HCT116 (cell line): ENCODE results near the gene INMT.

ENCODE experiments used
- CTCF ChIP-seq, 3 experiments: fragments of 200-600 bp in 1 of 3; sonication (generic) in 1 of 3; IDR thresholded peaks in 2 of 3; conservative IDR thresholded peaks in 1 of 3; 2 replicates each; pipeline ENCODE4 v1.5.1; 2012 to 2017; ENCODE audit warnings: low read depth in 2 of 3, low read length in 2 of 3, antibody characterized with exemption in 1 of 3, borderline replicate concordance in 1 of 3, control low read depth in 1 of 3, mild to moderate bottlenecking in 1 of 3, mixed read lengths in 1 of 3, mixed run types in 1 of 3, moderate library complexity in 1 of 3; ENCODE audit not compliant: insufficient read depth in 1 of 3
- EZH2phosphoT487 ChIP-seq: fragments of 200-600 bp; IDR thresholded peaks from 2 replicates; pipeline ENCODE4 v1.6.1; 2018; ENCODE audit warnings: antibody characterized with exemption, borderline replicate concordance
- MAX ChIP-seq: IDR thresholded peaks from 2 replicates; pipeline ENCODE4 v1.6.1; 2012
- POLR2AphosphoS5 ChIP-seq: IDR thresholded peaks from 2 replicates; pipeline ENCODE4 v1.6.1; 2011; ENCODE audit warnings: mild to moderate bottlenecking, low read depth, low read length, moderate library complexity
- RAD21 ChIP-seq: IDR thresholded peaks from 2 replicates; pipeline ENCODE4 v1.6.1; 2012; ENCODE audit warnings: low read depth, mild to moderate bottlenecking
- REST ChIP-seq: IDR thresholded peaks from 2 replicates; pipeline ENCODE4 v1.6.1; 2012; ENCODE audit warnings: low read depth
- SRF ChIP-seq: IDR thresholded peaks from 2 replicates; pipeline ENCODE4 v1.6.1; 2012; ENCODE audit warnings: low read depth
- TCF7L2 ChIP-seq: IDR thresholded peaks from 2 replicates; pipeline ENCODE4 v1.7.0; 2011; ENCODE audit warnings: borderline replicate concordance, inconsistent platforms; ENCODE audit not compliant: insufficient read depth, insufficient read length; ENCODE audit errors: extremely low read depth

GRCh38 chr7:30736291-30736690 is 15.6 kb upstream of the INMT start:
- TF ChIP-seq CTCF (IDR thresholded peaks at IDR 0.05 in 2 of 3, conservative IDR thresholded peaks at IDR 0.05 in 1 of 3; ENCODE audit: borderline replicate concordance in 1 of 3, insufficient read depth in 1 of 3, low read depth in 2 of 3, low read length in 2 of 3): no peak
- TF ChIP-seq POLR2AphosphoS5: no peak
- no peak for TF ChIP-seq RAD21
- TF ChIP-seq MAX: no peak
- no peak for TF ChIP-seq TCF7L2
- TF ChIP-seq SRF: no peak
- TF ChIP-seq EZH2phosphoT487: no peak
- TF ChIP-seq REST: no peak
